ENCODE data around the gene SAMD11.

Gene SAMD11

GRCh38 chr1:961132-961669 is 37.5 kb downstream of the SAMD11 start:
- no peak for DNase-seq (ENCODE audit: low read depth in 4 of 4, low spot score in 1 of 4)

DNA sequence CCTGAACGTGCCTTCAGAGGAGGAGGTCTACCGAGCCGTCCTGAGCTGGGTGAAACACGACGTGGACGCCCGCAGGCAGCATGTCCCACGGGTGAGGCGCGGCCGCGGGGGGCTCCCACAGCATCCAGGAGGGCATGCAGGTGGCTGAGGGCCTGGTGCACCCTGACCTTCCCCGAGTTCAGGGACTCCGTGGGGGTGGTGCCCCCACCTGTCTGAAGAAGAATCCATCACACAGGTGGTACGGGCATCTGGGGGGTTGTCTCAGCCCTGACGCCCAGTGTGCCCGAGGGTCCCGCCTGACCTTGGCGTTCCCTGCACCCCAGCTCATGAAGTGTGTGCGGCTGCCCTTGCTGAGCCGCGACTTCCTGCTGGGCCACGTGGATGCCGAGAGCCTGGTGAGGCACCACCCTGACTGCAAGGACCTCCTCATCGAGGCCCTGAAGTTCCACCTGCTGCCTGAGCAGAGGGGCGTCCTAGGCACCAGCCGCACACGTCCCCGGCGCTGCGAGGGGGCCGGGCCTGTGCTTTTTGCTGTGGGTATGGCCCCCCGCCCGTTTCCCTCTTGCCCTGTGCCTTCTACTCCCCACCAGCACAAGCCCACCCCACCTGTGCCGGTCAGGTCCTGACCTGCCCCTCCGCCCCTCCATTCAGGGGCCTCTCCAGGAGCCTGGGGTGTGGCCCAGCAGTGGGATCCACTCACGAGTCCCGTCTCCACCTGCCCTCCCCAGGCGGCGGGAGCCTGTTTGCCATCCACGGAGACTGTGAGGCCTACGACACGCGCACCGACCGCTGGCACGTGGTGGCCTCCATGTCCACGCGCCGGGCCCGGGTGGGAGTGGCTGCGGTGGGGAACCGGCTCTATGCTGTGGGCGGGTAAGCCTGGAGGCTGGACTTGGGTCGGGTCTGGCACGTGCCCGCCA is 38.9 kb downstream of the SAMD11 start:
- no peak for DNase-seq (ENCODE audit: low read depth in 4 of 4, low spot score in 1 of 4)

- DNase-seq (ENCODE audit: low read depth in 4 of 4, low spot score in 1 of 4), result no peak
These were observed 39.6 kb downstream of the SAMD11 start for GRCh38 chr1:963301-963651.

DNA sequence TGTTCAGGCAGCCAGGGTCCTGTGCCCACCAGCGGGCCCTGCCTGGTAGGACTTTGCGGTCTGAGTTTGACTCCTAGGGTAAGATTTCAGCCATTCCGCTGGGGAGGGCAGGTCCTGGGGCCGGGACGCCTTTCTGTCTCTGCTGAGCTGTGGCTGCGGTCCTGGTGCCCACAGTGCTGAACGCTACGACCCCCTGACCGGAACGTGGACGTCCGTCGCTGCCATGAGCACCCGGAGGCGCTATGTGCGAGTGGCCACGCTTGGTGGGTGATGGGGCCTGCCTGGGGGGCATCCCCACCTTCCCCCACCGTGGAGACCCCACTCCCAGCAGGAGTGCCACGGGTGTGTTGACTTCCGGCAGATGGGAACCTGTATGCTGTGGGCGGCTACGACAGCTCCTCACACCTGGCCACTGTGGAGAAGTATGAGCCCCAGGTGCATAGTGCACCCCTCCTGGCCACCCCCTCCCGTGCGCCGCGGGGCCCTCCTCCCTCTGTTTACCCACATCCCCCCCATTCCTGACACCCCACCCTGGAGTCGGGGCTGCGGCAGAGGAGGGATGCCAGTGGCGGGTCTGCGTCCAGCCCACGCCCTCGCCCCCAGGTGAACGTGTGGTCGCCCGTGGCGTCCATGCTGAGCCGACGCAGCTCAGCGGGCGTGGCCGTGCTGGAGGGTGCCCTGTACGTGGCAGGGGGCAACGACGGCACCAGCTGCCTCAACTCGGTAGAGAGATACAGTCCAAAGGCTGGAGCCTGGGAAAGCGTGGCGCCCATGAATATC is 40.2 kb downstream of the SAMD11 start:
- DNase-seq (ENCODE audit: low read depth in 4 of 4, low spot score in 1 of 4), result no peak

DNA sequence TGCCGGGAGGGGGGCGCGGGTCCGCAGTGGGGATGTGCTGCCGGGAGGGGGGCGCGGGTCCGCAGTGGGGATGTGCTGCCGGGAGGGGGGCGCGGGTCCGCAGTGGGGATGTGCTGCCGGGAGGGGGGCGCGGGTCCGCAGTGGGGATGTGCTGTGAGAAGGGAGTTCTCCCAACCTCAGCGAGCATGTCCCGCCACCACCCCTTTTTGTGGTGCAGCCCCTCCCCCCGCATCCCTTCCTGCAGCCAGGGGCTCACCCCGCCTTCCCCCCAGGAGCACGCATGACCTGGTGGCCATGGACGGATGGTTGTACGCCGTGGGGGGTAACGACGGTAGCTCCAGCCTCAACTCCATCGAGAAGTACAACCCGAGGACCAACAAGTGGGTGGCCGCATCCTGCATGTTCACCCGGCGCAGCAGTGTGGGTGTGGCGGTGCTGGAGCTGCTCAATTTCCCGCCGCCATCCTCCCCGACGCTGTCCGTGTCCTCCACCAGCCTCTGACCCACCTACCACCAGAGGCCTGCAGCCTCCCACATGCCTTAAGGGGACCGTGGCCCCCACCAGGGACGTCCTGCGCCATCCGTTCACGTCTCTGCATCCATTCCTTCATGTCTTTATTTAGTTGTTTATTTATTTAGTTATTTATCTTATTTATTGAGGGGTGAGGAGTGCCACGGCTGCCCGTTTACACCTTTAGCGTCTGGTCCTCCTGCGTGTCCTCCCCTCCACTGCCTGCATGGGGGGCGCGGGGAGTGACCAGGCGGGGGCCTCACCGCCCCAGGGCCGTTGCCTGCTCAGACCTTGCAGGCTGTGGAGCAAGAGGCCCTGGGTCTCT is 41.2 kb downstream of the SAMD11 start:
- no peak for DNase-seq (ENCODE audit: low read depth in 4 of 4, low spot score in 1 of 4)

DNA sequence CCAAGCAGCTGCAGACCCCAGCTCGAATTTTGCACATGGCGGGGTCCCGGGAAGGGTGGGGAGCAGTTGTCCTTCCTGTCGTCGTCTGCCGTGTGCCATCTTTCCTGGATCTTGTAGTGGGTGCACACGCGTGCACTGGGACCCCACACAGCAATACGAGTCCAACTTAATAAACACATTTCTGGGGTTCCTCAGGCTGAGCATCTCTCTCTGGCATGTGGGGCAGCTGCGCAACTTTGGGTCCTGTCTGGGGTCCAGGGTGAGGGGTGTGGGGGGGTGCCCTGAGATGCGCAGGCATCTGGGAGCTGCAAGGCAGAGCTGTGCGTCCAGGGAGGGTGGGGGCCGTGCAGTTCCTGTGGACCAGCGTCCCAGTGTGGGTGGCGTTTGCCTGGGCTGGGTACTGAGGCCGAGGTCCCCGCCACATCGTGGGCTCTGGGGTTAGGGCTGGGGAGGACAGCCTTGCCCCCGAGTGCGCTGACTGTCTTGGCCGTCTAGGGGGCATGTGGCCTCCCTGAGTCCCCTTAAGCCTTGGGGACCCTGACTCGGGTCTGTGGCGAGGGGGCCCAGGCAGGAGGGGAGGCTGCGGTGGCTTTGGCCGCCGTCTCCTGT is 41.9 kb downstream of the SAMD11 start:
- DNase-seq (ENCODE audit: low read depth in 4 of 4, low spot score in 1 of 4), result no peak

DNA sequence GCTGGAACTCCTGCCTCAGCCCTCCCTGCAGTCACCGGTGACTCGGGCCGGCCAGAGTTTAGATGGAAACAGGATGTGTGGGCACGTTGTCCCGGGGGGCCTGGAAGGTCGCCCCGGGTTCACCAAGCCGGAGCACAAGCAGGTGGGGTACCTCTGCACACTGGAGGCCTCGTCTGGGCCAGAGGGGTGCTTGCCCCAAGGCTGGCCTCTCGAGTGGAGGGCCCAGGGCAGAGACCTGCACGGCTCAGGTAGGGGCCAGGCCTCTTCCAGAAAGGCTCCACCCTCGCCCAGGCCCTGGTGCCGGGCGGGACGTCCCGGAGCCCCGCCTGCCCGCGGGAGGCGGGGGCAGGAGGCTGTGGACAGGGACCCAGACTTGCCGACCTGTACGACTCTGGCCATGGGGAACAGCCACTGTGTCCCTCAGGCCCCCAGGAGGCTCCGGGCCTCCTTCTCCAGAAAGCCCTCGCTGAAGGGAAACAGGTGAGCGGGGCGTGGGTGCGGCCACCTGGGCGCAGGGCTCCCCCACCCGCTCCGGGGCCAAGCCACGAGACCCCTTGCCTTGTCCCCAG is 42.5 kb downstream of the SAMD11 start, which contains the start of gene PLEKHN1:
Gene PLEKHN1, plus strand, starts transcription at position 348 of the 569 bp plus-strand sequence. Its CDS starts 50 bp downstream, at position 398.
- DNase-seq (ENCODE audit: low read depth in 4 of 4, low spot score in 1 of 4), result no peak

DNA sequence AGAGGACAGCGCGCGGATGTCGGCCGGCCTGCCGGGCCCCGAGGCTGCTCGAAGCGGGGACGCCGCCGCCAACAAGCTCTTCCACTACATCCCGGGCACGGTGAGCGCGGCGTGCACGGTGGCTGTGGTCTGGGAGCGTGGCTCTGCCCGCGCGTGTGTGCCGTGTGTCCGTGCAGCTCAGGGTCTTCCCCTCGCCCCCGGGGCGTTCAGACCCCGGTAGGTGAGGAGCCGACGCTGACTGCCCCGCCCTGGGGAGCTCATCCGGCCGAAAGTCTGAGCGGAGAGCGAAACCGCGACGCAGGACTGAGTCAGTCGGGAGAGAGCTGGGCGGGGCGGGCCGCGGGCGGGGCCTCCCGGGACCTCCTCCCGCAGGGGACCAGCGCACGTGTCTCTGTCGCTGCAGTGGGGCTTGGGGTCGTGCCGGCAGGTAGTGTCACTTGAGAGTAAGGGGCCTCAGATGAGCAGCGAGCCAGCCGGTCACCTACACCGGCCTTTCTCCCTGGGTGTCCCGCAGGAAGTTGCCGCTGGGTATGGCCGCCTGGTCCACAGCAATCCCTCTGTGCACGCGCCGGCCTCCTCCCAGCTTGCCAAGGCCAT is 43.1 kb downstream of the SAMD11 start:
- peak; percentile 68 to 83 (median 76) for DNase-seq (ENCODE audit: low read depth in 4 of 4, low spot score in 1 of 4)

DNA sequence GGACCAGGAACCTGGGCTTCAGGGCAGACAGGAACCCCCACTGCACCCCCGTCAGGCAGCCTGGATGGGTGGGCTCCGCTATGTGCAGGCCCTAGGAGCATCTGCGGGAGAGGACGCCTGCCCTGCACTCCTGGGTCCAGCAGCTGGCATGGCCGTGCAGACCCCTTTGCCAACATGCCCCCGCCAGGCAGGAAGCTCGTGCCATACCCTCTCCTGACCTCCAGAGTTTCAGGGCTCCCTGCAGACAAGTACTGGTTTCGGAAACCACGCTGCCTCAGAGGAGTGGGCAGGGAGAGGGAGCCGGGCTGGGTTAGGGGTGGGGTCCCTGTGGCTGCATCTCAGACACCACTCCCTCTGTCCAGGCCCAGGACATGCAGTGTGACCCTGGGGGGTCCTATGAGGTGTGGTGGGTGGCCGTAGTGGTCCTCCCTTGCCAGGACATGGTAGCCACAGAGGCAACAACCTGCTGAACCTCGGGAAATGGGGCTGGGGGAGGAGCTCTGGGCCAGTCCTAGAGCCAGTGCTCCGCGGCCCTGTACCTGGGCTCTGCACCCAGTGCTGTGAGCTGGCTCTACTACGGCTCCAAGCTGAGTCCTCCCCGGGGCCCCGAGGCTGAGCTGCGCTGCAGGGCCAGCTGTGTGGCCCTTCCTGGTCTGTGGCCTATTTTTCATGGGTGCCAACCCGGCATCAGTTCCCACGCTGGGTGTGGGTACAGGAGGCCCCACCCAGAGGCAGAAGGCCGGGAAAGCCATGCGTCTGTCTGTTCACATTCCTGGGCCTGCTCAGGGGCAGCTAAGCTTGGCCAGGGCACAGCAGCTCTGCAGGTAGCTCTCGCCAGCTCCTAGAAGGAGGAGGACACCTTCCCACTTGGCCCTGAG is 44.0 kb downstream of the SAMD11 start:
- DNase-seq (ENCODE audit: low read depth in 4 of 4, low spot score in 1 of 4), result no peak

DNA sequence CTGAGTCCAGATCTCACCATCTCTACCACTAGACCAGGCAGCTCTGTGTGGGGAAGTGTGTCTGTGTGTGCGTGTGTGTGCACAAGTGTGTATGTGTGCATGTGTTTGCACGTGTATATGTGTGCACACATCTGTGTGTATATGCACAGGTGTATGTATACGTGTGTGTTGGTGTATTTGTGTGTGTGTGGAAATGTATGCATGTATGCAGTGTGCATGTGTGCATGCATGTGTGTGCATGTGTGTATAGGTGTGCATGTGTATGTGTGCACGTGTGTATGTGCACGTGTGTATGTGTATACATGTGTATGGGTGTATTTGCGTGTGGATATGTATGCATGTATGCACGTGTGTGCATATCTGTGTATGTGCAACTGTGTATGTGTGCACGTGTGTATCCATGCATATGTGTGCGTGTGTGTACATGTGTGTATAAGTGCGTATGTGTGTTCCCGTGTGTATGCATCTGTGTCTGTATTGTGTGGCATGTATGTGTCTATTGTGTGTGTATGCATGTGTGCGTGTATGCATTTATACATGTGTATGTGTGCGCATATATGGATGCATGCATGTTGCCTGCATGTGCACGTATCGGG is 45.6 kb downstream of the SAMD11 start:
- no peak for DNase-seq (ENCODE audit: low read depth in 4 of 4, low spot score in 1 of 4)

GRCh38 chr1:970242-970972 is 46.7 kb downstream of the SAMD11 start:
- no peak for DNase-seq (ENCODE audit: low read depth in 4 of 4, low spot score in 1 of 4)

GRCh38 chr1:970973-971730 is 47.4 kb downstream of the SAMD11 start:
- no peak for DNase-seq (ENCODE audit: low read depth in 4 of 4, low spot score in 1 of 4)

DNA sequence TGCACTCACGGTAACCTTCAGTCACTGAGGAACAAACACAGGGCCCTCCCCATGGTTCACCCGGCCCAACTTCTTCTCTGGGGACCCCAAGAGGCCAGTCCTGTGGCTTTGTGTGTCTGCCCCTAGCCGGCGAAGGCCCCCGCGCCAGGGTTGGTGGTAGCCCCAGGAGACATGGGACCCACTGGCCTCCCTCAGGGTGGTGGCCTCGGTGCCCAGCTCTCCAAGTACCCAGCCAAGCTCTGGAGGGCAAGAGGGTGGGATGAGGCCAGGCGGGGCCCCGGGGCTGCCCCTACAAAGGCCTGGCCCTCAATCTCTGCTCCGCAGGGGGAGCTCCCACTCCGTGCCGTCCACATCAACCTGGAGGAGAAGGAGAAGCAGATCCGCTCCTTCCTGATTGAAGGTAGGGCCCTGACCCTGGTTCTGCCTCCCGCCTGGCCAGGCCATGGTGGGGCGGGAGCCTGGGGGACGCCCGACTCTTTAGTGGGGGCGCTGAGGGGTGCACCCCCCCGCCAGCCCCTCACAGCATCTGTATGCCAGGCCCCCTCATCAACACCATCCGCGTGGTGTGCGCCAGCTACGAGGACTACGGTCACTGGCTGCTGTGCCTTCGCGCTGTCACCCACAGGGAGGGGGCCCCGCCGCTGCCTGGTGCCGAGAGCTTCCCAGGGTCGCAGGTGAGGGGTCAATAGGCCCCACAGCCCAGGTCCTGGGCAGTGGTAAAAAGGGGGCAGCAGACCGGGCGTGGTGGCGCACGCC is 48.2 kb downstream of the SAMD11 start:
- DNase-seq (ENCODE audit: low read depth in 4 of 4, low spot score in 1 of 4), result no peak

DNA sequence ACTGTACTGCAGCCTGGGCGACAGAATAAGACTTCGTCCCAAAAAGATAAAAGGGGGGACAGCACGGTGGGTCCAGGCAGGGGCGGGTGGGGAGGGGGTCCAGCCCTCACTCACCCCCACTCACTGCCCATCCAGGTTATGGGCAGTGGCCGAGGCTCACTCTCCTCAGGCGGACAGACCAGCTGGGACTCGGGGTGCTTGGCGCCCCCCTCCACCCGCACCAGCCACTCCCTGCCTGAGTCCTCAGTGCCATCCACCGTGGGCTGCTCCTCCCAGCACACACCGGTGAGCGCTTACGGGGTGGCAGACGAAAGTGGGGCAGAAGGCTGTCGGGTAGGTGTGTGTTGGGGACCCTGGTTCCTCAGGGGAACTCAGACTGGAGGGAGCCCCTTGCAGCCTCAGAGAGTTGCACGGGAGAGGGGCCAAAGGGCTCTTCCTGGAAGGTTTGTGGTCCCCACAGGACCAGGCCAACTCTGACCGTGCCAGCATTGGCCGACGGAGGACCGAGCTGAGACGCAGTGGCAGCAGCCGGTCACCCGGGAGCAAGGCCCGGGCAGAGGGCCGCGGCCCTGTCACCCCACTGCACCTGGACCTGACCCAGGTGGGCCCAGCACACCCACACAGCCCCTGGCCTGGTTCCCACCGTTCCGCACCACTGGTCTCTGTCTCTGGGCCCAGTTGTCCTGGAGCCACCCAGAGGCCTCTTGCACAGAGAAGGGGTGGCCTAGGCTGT is 49.2 kb downstream of the SAMD11 start:
- DNase-seq (ENCODE audit: low read depth in 4 of 4, low spot score in 1 of 4), result no peak

- no peak for DNase-seq (ENCODE audit: low read depth in 4 of 4, low spot score in 1 of 4)
These were observed 50.0 kb downstream of the SAMD11 start for GRCh38 chr1:973459-974292.

Measured in stimulated activated CD4-positive, alpha-beta T cell treated with anti-CD3 and anti-CD28 coated beads, Interleukin-1b, Interleukin-23, amount 100 ng/mL, for 24 hours (primary cell).